SK-N-SH (cell line): Measurements from ENCODE around the gene AMZ1. TPM values are rescaled to one million over a fixed set of nuclear protein-coding genes. Genes with fewer than 3 reads are reported as not detected.

Experiments used
- CTCF ChIA-PET: fragments of 300-600, 350-600 bp; formaldehyde crosslinking; extraction: SDS; loops from one replicate; lab custom pipeline; 2021; lab: Yijun Ruan, JAX
- POLR2A ChIA-PET: fragments of 350-600 bp; sonication (Branson Sonifier 250); formaldehyde crosslinking; extraction: SDS; loops from one replicate; lab custom pipeline; 2020; ENCODE audit warnings: antibody characterized with exemption, inconsistent platforms; lab: Yijun Ruan, JAX
- DNase-seq: peaks from one replicate; pipeline ENCODE4 v3.0.0; 2012
- H2AFZ ChIP-seq: fragments of 200-600 bp; sonication (generic); 2 replicates; pipeline ENCODE4 v1.8.1; 2016; ENCODE audit warnings: antibody characterized with exemption, mild to moderate bottlenecking, low read depth
- H3F3A ChIP-seq: fragments of 200-600 bp; sonication (generic); replicated peaks from 2 replicates; pipeline ENCODE3; 2016; ENCODE audit warnings: antibody characterized with exemption, mild to moderate bottlenecking; ENCODE audit not compliant: insufficient read depth
- H3K27ac ChIP-seq, 2 experiments: fragments of 200-500 bp in 1 of 2; fragments of 200-600 bp in 1 of 2; sonication (Bioruptor generic) in 1 of 2; sonication (generic), shearing (Covaris generic) in 1 of 2; 2 replicates each; pipeline versions ENCODE4 v1.5.1 to v1.6.1; 2014 to 2016; ENCODE audit warnings: low read depth in 2 of 2, inconsistent platforms in 1 of 2, low read length in 1 of 2, mild to moderate bottlenecking in 1 of 2, mixed read lengths in 1 of 2
- H3K27me3 ChIP-seq: fragments of 200-600 bp; sonication (generic), shearing (Covaris generic); 2 replicates; pipeline ENCODE4 v1.6.1; 2016; ENCODE audit warnings: mixed run types; ENCODE audit not compliant: insufficient read depth
- H3K36me3 ChIP-seq, 2 experiments: fragments of 200-500 bp in 1 of 2; fragments of 200-600 bp in 1 of 2; sonication (Bioruptor generic) in 1 of 2; sonication (generic) in 1 of 2; replicated peaks in 1 of 2; 2 replicates each; pipeline versions ENCODE3 to v1.5.1; 2014 to 2016; ENCODE audit warnings: low read length in 1 of 2, mild to moderate bottlenecking in 1 of 2; ENCODE audit not compliant: insufficient read depth in 2 of 2, control insufficient read depth in 1 of 2
- H3K4me1 ChIP-seq, 2 experiments: fragments of 200-500 bp in 1 of 2; fragments of 200-600 bp in 1 of 2; sonication (Bioruptor generic) in 1 of 2; sonication (generic), shearing (Covaris generic) in 1 of 2; 2 replicates each; pipeline versions ENCODE4 v1.5.1 to v1.6.1; 2014 to 2016; ENCODE audit warnings: low read depth in 1 of 2, low read length in 1 of 2, mixed run types in 1 of 2; ENCODE audit not compliant: insufficient read depth in 2 of 2, control insufficient read depth in 1 of 2
- H3K4me2 ChIP-seq: fragments of 200-600 bp; sonication (generic), shearing (Covaris generic); 2 replicates; pipeline ENCODE4 v1.6.1; 2017; ENCODE audit warnings: mixed run types
- H3K4me3 ChIP-seq, 2 experiments: fragments of 200-500 bp in 1 of 2; fragments of 200-600 bp in 1 of 2; sonication (Bioruptor generic) in 1 of 2; sonication (generic), shearing (Covaris generic) in 1 of 2; 2 replicates each; pipeline versions ENCODE4 v1.5.1 to v1.8.1; 2014 to 2016; ENCODE audit warnings: low read depth in 2 of 2, inconsistent platforms in 1 of 2, low read length in 1 of 2, mild to moderate bottlenecking in 1 of 2, mixed read lengths in 1 of 2, moderate library complexity in 1 of 2
- H3K79me2 ChIP-seq: fragments of 200-600 bp; sonication (generic); 2 replicates; pipeline ENCODE4 v1.8.1; 2017; ENCODE audit warnings: mild to moderate bottlenecking; ENCODE audit not compliant: insufficient read depth
- H3K9ac ChIP-seq: fragments of 200-600 bp; sonication (generic); 2 replicates; pipeline ENCODE4 v1.6.1; 2017; ENCODE audit warnings: mixed run types
- H3K9me2 ChIP-seq: fragments of 200-600 bp; sonication (generic); 2 replicates; pipeline ENCODE4 v1.6.1; 2017; ENCODE audit warnings: mixed run types
- H3K9me3 ChIP-seq: fragments of 200-600 bp; sonication (generic); 2 replicates; pipeline ENCODE4 v1.6.1; 2017; ENCODE audit warnings: mixed run types, mild to moderate bottlenecking, moderate library complexity
- H4K20me1 ChIP-seq: fragments of 200-600 bp; sonication (generic); 2 replicates; pipeline ENCODE4 v1.6.1; 2017; ENCODE audit warnings: mild to moderate bottlenecking, mixed run types; ENCODE audit not compliant: insufficient read depth
- CHD2 ChIP-seq: fragments of 150-350 bp; IDR thresholded peaks from 2 replicates; pipeline ENCODE4 v1.6.1; 2018; ENCODE audit warnings: low read length; ENCODE audit not compliant: partially characterized antibody
- ELF1 ChIP-seq: IDR thresholded peaks from 2 replicates; pipeline ENCODE4 v1.4.0; 2012
- EP300 ChIP-seq, 2 experiments: IDR thresholded peaks; 2 replicates each; pipeline versions ENCODE4 v1.4.0 to v1.6.1; 2012; ENCODE audit warnings: borderline replicate concordance in 1 of 2, low read depth in 1 of 2, low read length in 1 of 2
- EZH2phosphoT487 ChIP-seq: fragments of 200-600 bp; sonication (generic); IDR thresholded peaks from 2 replicates; pipeline ENCODE4 v1.6.1; 2017; ENCODE audit warnings: low read depth, mixed run types, mild to moderate bottlenecking, antibody characterized with exemption, moderate library complexity, borderline replicate concordance
- FOXJ3 ChIP-seq: sonication (generic); formaldehyde crosslinking; IDR thresholded peaks from 2 replicates; pipeline ENCODE4 v1.5.1; 2020; ENCODE audit warnings: mild to moderate bottlenecking, missing genetic modification reagents
- FOXM1 ChIP-seq: IDR thresholded peaks from 2 replicates; pipeline ENCODE4 v1.4.0; 2012; ENCODE audit warnings: low read depth, mild to moderate bottlenecking
- GABPA ChIP-seq: IDR thresholded peaks from 2 replicates; pipeline ENCODE4 v1.4.0; 2012; ENCODE audit warnings: low read depth, mild to moderate bottlenecking
- GATA2 ChIP-seq: sonication (generic); formaldehyde crosslinking; IDR thresholded peaks from 2 replicates; pipeline ENCODE4 v1.5.0; 2020; ENCODE audit warnings: mild to moderate bottlenecking, missing genetic modification reagents
- MEF2A ChIP-seq: IDR thresholded peaks from 2 replicates; pipeline ENCODE4 v1.4.0; 2012; ENCODE audit warnings: low read depth, borderline replicate concordance
- MXI1 ChIP-seq: IDR thresholded peaks from 2 replicates; pipeline ENCODE4 v1.6.1; 2012; ENCODE audit warnings: mild to moderate bottlenecking, low read depth, low read length, improper control_type of control experiment
- NRF1 ChIP-seq: IDR thresholded peaks from 2 replicates; pipeline ENCODE4 v1.6.1; 2012; ENCODE audit warnings: low read depth, mild to moderate bottlenecking, low read length
- POLR2AphosphoS5 ChIP-seq: IDR thresholded peaks from 2 replicates; pipeline ENCODE4 v1.6.1; 2012; ENCODE audit warnings: low read depth, low read length
- RAD21 ChIP-seq: IDR thresholded peaks from 2 replicates; pipeline ENCODE4 v1.6.1; 2012; ENCODE audit warnings: mild to moderate bottlenecking, low read length
- RCOR1 ChIP-seq: fragments of 150-350 bp; IDR thresholded peaks from 2 replicates; pipeline ENCODE4 v1.6.1; 2017; ENCODE audit warnings: antibody characterized with exemption, low read length
- RFX5 ChIP-seq: IDR thresholded peaks from 2 replicates; pipeline ENCODE4 v1.6.1; 2012; ENCODE audit warnings: mild to moderate bottlenecking, improper control_type of control experiment, low read length
- TAF1 ChIP-seq: IDR thresholded peaks from 2 replicates; pipeline ENCODE4 v1.6.1; 2012; ENCODE audit warnings: low read depth, mild to moderate bottlenecking, low read length, moderate library complexity, borderline replicate concordance
- TCF12 ChIP-seq: IDR thresholded peaks from 2 replicates; pipeline ENCODE4 v1.4.0; 2012
- YY1 ChIP-seq: IDR thresholded peaks from 2 replicates; pipeline ENCODE4 v1.4.0; 2012; ENCODE audit warnings: low read depth, mild to moderate bottlenecking
- WGBS: methylation state at CpG from one replicate; pipeline ENCODE4 v1.1.6; 2017; ENCODE audit warnings: low lambda C conversion rate; 5-methylcytosine and 5-hydroxymethylcytosine counted together
- polyA plus RNA-seq, 3 experiments: library from polyadenylated mRNA; depleted of rRNA; stranded (reverse); fragments of >200 nt; gene quantifications; 2 replicates each; pipeline ENCODE4 v1.2.3, GENCODE V29; 2012
- TF ChIP-seq, protein P1 (sequence below): IDR thresholded peaks from 2 replicates; pipeline ENCODE4 v1.4.0; 2012; ENCODE audit warnings: low read depth, borderline replicate concordance
- TF ChIP-seq, protein P2 (sequence below): fragments of 150-350 bp; IDR thresholded peaks from 2 replicates; pipeline ENCODE4 v1.6.1; 2016; ENCODE audit warnings: mild to moderate bottlenecking, low read depth, low read length
- TF ChIP-seq, protein P3 (sequence below): IDR thresholded peaks from 2 replicates; pipeline ENCODE4 v1.4.0; 2012; ENCODE audit warnings: low read depth
- TF ChIP-seq, protein P4 (sequence below): IDR thresholded peaks from 2 replicates; pipeline ENCODE4 v1.6.1; 2012; ENCODE audit warnings: mild to moderate bottlenecking, low read depth, low read length, moderate library complexity

Gene AMZ1
- polyA plus RNA-seq, 1 of the 3 experiments (the other 2 are of a cell fraction), result 0.15 TPM

DNA sequence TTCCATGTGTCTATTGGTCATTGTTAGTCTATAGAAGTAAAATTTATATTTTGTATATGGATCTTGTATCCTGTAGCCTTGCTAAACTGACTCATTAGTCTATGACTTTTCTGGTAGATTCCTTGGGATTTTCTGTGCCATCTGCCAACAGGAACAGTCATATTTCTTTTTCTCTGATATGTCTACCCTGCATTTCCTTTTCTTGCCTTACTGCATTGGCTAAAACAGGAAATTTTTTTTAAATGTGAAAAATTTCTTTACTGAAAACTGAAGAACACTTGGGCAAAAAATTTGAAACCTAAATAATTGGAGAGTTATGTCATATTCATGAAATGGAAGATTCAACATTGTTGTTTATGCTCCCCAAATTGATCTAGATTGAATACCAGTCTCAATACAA lies 67.5 kb downstream of the AMZ1 start:
- no peak for TF ChIP-seq EZH2phosphoT487
- TF ChIP-seq, all 33 proteins: peak for 0
- Histone ChIP-seq H3F3A (peaks cover 45% of the 10 kb centered on the region), H3K9me2 (no peaks in the 10 kb centered on the region), H3K79me2 (peaks cover 58% of the 10 kb centered on the region), H4K20me1 (peaks cover 4% of the 10 kb centered on the region; the same call in 1 of the 2 replicates), H2AFZ (no peak overlapping the region), H3K9ac (no peak overlapping the region), H3K4me1 (peaks cover 22 to 37% of the 10 kb centered on the region in 2 experiments), H3K27ac (no peak overlapping the region; a peak in 1 of 4 replicates), H3K27me3 (no peaks in the 10 kb centered on the region), H3K9me3 (no peaks in the 10 kb centered on the region), H3K36me3 (peaks cover 0 to 14% of the 10 kb centered on the region in 2 experiments), H3K4me2 (no peak overlapping the region), H3K4me3 (no peak overlapping the region)
- POLR2A ChIA-PET, result no interaction called here
- DNase-seq, result no peak
- CTCF ChIA-PET, result interaction anchor here (1.5 kb wide), 1 partner anchor 37 kb away, joined by 4 read pairs; no protein-coding TSS in a partner anchor

DNA sequence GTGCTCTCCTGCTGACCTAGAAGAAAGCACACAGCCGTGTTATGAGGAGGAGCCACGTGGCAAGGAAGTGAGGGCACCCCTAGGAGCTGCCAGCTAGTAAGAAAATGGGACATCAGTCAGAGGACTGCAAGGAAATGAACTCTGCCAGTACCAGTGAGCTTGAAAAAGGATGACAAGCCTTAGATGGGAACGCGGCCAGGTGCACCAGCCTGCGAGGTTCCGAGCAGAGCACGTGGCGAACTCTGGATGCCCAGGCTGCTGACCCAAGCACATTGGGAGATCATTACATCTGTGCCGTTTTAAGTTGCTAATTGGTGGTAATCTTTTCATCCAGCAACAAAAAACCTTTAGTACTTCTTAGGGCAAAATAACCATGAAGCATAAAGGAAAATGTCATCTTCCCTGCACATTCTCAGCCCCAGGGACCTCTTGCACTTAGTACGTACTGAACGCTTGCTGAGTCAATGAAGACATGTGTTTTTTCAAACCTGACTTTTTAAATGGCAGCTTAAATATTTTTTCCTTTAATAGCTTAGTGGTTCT lies 69.4 kb downstream of the AMZ1 start:
- Histone ChIP-seq H3K9ac (peak overlapping the region; percentile 64; the same call in 1 of the 2 replicates), H2AFZ (no peak overlapping the region), H3K27me3 (no peaks in the 10 kb centered on the region), H3F3A (peaks cover 41% of the 10 kb centered on the region), H3K4me3 (peak overlapping the region; percentile 20 to 30), H3K36me3 (peaks cover 0 to 14% of the 10 kb centered on the region in 2 experiments), H3K79me2 (peaks cover 42% of the 10 kb centered on the region), H4K20me1 (peaks cover 4% of the 10 kb centered on the region; the same call in 1 of the 2 replicates), H3K9me2 (no peaks in the 10 kb centered on the region), H3K4me2 (peak overlapping the region; percentile 76), H3K4me1 (peaks cover 22 to 56% of the 10 kb centered on the region in 2 experiments), H3K27ac (peak overlapping the region; percentile 93 to 97), H3K9me3 (no peaks in the 10 kb centered on the region)
- CTCF ChIA-PET, result interaction anchor here (0.6 to 1.7 kb wide), 9 partner anchors 9 to 139 kb away, joined by 3 to 5 read pairs (median 3); no protein-coding TSS in a partner anchor
- peak; percentile 61 for DNase-seq
- POLR2A ChIA-PET, result interaction anchor here (0.6 to 1.0 kb wide), 2 partner anchors 172 to 1004 kb away, joined by 3 to 8 read pairs; no protein-coding TSS in a partner anchor
- 5% methylated on average over 11 of the region's 11 CpGs for WGBS
- peak; percentile 19; the same call in 1 of the 2 replicates for TF ChIP-seq RAD21
- TF ChIP-seq GATA2 (CRISPR knock-in tag), result peak; percentile 15; the same call in 1 of the 2 replicates
- TF ChIP-seq, protein P1, sequence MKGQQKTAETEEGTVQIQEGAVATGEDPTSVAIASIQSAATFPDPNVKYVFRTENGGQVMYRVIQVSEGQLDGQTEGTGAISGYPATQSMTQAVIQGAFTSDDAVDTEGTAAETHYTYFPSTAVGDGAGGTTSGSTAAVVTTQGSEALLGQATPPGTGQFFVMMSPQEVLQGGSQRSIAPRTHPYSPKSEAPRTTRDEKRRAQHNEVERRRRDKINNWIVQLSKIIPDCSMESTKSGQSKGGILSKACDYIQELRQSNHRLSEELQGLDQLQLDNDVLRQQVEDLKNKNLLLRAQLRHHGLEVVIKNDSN, result peak; percentile 72; the same call in 1 of the 2 replicates
- peak; percentile 93 for TF ChIP-seq MXI1
- no peak for TF ChIP-seq YY1
- no peak for TF ChIP-seq ELF1
- TF ChIP-seq, protein P2, sequence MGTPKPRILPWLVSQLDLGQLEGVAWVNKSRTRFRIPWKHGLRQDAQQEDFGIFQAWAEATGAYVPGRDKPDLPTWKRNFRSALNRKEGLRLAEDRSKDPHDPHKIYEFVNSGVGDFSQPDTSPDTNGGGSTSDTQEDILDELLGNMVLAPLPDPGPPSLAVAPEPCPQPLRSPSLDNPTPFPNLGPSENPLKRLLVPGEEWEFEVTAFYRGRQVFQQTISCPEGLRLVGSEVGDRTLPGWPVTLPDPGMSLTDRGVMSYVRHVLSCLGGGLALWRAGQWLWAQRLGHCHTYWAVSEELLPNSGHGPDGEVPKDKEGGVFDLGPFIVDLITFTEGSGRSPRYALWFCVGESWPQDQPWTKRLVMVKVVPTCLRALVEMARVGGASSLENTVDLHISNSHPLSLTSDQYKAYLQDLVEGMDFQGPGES, result no peak
- TF ChIP-seq RFX5, result no peak
- TF ChIP-seq, protein P3, sequence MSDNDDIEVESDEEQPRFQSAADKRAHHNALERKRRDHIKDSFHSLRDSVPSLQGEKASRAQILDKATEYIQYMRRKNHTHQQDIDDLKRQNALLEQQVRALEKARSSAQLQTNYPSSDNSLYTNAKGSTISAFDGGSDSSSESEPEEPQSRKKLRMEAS, result peak; percentile 97
- no peak for TF ChIP-seq FOXM1
- TF ChIP-seq TCF12, result no peak
- no peak for TF ChIP-seq CHD2
- peak; percentile 33; the same call in 1 of the 2 replicates for TF ChIP-seq POLR2AphosphoS5
- no peak for TF ChIP-seq EP300 (IDR thresholded peaks at IDR 0.05; ENCODE audit: borderline replicate concordance in 1 of 2, low read depth in 1 of 2, low read length in 1 of 2)
- no peak for TF ChIP-seq NRF1
- no peak for TF ChIP-seq FOXJ3 (CRISPR knock-in tag)
- TF ChIP-seq, protein P4, sequence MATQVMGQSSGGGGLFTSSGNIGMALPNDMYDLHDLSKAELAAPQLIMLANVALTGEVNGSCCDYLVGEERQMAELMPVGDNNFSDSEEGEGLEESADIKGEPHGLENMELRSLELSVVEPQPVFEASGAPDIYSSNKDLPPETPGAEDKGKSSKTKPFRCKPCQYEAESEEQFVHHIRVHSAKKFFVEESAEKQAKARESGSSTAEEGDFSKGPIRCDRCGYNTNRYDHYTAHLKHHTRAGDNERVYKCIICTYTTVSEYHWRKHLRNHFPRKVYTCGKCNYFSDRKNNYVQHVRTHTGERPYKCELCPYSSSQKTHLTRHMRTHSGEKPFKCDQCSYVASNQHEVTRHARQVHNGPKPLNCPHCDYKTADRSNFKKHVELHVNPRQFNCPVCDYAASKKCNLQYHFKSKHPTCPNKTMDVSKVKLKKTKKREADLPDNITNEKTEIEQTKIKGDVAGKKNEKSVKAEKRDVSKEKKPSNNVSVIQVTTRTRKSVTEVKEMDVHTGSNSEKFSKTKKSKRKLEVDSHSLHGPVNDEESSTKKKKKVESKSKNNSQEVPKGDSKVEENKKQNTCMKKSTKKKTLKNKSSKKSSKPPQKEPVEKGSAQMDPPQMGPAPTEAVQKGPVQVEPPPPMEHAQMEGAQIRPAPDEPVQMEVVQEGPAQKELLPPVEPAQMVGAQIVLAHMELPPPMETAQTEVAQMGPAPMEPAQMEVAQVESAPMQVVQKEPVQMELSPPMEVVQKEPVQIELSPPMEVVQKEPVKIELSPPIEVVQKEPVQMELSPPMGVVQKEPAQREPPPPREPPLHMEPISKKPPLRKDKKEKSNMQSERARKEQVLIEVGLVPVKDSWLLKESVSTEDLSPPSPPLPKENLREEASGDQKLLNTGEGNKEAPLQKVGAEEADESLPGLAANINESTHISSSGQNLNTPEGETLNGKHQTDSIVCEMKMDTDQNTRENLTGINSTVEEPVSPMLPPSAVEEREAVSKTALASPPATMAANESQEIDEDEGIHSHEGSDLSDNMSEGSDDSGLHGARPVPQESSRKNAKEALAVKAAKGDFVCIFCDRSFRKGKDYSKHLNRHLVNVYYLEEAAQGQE, result no peak
- TF ChIP-seq TAF1, result no peak
- TF ChIP-seq RCOR1, result no peak; the same call in 1 of the 2 replicates
- TF ChIP-seq MEF2A, result no peak
- TF ChIP-seq GABPA, result no peak
- no peak for TF ChIP-seq EZH2phosphoT487
